Embryonic facial prominence (tissue), 1 donor: ENCODE measurements around the gene ANKRD11.
A peak's percentile ranks its signal among the peaks of the same experiment; 100 is the strongest.
"Not testable (repeated sequence)": the region's sequence is repeated elsewhere in the genome, so short reads cannot be mapped to it uniquely, and the experiment has no call there.

Source experiments
- DNase-seq: peaks from one replicate; pipeline ENCODE4 v3.0.0-alpha.2; 2016; ENCODE audit errors: extremely low spot score

Gene ANKRD11

GRCh38 chr16:89453501-89454321, 36.6 kb downstream of the ANKRD11 start:
- DNase-seq, result no peak

GRCh38 chr16:89452925-89453324, 37.4 kb downstream of the ANKRD11 start:
- DNase-seq, result no peak

GRCh38 chr16:89452241-89452640, 38.1 kb downstream of the ANKRD11 start:
- DNase-seq, result no peak

DNA sequence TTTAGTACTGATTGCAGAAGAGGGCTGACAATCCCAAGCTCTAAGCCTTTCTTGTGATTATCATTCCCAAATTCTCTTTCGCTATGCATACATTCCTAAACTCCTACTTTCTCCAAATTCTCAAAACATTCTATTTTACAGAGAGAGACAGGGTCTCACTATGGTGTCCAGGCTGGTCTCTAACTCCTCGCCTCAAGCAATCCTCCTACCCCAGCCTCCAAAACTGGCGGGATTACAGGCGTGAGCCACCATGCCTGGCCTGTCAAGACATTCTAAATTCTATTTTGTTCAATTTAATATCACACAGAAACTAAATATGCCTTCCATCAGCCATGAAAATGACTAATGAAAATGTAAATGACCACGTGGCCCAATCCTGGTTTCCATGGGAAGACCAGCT, 39.8 kb downstream of the ANKRD11 start:
- DNase-seq, result no peak

DNA sequence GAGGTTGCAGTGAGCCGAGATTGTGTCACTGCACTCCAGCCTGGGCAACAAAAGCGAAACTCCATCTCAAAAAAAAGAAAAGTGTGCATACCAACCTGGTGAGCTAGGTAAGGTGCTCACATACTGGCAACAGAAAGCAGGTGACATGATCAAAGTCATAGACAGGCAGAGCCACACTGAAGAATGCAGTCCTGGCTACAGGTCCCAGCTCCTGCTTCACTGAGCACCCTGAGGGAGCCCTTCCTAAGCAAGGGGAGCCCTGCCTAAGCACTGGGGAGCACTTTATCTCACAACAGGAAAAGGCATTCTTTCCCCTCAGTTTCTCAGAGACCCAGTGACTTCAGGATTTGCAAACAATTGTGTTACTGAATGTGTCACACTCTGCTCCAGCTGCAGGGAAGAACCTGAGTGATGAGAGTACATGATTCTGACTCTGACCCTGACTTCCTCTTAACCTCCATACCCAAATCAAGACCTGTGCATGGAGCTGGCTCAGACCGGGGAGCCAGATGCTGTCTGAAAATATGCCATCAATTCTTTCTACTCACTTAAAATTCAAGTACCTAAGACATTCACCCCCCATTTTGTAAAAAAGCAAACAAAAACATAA, 40.5 kb downstream of the ANKRD11 start:
- DNase-seq, result no peak

- DNase-seq, result no peak
Observed at GRCh38 chr16:89448656-89449055, 41.7 kb downstream of the ANKRD11 start.

GRCh38 chr16:89446975-89447293, 43.4 kb downstream of the ANKRD11 start:
- DNase-seq, result no peak

DNA sequence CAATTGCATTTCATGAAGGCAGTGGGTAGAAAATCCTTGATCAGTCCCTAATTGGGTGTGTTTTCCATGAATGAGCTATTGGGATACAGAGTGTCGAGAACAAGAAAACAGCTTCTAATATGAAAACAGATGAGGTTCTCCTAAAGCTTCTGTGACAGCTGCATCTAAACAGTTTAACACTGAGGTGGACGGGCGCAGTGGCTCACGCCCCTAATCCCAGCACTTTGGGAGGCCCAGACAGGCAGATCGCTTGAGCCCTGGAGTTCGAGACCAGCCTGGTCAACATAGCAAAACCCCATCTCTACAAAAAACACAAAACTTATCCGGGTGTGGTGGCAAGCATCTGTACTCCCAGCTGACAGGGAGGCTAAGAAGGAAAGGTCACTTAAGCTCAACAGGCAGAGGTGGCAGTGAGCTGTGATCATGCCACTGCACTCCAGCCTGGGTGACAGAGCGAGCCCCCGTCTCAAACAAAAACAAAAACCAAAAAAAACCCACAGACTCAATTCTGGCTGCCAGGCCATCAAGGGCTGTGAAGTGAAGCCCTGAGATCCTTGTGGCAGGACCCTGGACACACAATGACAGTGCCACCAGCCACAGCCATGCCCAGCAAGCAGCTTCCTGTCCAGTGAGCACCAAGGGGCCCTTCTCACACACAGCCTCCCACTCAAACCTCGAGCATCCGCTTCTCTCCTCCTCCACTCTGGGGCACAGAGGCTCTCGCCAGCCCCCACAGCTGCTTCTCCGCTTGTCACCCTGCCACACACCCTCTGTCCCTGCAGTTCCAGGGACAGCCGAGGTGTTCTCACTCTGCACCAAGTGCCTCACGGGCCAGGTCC, 44.0 kb downstream of the ANKRD11 start:
- DNase-seq, result no peak

DNA sequence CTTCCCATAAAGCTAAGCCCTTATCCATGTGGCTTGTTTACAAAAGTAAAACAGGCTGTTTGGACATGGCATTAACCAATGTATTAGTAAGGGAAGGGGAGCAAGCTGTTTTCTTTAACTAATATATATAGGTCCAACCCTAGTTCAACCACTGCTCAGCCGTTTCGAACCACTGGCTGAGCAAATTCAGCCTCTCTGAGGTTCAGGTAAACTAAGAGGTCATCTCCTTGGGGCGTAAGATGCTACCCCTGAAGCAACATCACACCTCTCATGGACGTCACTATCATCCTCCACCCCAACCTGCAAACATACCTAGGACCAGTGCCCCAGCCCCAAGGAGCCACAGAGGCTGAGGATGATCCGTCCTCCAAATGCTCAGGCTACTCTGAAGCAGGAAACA, 45.2 kb downstream of the ANKRD11 start:
- no peak for DNase-seq

GRCh38 chr16:89444728-89445127, 45.6 kb downstream of the ANKRD11 start:
- no peak for DNase-seq

DNA sequence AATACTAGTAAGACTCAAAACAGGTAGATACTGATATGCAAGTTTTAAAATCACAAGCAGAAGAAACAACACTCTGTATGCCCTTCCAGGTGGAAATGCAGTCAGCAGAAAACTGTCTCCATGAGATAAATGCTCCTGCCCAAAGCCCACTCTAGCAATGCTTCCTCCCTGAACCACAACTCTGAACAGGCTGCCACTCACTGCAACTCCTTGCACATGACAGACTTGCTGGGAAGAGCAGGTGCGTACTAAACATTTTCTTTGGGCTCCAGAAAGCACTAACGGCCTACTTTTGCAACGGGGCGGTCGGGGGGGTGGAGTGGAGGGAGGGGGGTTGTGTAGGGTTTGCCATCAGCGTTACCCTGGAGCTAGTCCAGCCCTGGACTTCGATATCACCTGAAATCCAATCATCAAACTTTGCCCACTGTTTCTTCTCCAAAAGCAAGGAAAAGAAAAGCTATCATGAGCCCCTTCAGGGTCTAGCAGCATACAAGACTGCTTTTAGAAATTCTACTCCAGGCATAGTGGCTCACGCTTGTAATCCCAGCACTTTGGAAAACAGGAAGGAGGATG, 46.1 kb downstream of the ANKRD11 start:
- DNase-seq, result no peak

DNA sequence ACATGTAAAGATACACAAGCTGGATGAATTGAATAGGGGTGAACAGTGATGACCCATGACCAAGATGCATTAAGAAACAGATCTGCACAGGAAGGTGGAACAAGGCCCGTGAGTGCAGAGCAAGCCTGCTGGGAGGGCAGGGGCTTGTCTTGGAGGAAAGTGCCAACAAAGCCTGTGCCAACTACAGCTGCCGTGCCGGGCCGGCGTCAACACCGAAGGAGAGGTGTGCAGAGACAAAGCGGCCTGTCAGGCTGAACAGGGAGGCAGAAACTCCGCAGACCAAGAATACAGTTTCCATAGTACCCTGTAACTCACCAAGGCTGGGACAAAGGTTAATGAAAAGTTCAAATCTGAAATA, 46.7 kb downstream of the ANKRD11 start:
- DNase-seq, result no peak

- DNase-seq, result peak; percentile 26
Observed at GRCh38 chr16:89442990-89443726, 47.2 kb downstream of the ANKRD11 start.

- DNase-seq, result no peak
Observed at GRCh38 chr16:89442588-89442987, 47.8 kb downstream of the ANKRD11 start.

- DNase-seq, result no peak
Observed at GRCh38 chr16:89439659-89440058, 50.7 kb downstream of the ANKRD11 start.

DNA sequence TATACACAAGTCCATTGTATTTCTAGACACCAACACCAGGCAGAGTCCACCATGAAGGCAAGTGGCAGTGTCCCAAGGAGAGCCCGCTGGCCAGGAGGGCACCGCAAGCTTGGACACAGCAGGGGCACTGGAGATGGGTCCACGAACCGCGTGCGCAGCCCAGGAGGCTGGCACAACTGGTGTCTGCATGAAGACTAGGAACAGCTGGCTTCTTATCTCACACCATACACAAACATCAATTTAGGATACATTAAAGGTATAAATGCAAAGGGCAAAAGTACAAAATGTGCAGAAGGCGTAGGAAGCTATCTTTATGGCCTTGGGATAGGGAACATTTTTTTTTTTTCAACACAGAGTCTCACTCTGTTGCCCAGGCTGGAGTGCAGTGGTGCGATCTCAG, 52.4 kb downstream of the ANKRD11 start:
- DNase-seq, result no peak

DNA sequence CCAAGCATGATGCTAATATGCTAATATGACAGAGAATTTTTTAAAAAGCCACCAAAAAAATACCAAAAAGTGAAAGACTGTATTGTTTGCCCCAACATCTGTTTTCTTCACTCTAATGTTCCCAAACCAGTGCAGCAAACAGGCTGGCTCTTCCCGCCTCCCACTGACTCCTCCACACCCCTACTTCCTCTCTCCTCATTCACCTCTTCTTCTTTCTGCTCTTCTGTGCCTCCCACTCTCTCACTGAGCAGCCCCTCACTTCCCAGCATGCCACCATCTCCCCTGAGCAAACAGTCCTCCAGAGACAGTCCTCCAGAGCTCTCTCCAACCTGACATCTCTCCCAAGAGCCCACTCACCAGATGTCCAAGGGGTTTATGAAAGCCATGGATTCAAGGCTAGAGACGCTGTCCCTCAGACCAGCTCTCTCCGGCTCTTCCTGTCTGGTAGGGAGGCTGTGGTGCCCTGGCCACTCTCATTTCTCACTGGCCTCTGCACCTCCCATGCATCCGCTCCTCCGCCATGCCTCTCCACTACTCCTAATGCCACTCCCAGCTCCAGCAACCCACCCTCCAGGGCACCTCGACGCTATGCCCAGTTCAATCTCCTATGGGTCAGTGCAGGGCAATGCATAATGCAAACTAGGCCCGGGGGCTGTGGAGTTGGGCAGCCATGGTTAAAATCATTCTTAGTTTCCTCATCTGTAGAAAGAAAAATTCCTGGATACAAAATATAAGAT, 52.9 kb downstream of the ANKRD11 start:
- no peak for DNase-seq

- DNase-seq, result no peak
Observed at GRCh38 chr16:89436366-89436765, 54.0 kb downstream of the ANKRD11 start.

DNA sequence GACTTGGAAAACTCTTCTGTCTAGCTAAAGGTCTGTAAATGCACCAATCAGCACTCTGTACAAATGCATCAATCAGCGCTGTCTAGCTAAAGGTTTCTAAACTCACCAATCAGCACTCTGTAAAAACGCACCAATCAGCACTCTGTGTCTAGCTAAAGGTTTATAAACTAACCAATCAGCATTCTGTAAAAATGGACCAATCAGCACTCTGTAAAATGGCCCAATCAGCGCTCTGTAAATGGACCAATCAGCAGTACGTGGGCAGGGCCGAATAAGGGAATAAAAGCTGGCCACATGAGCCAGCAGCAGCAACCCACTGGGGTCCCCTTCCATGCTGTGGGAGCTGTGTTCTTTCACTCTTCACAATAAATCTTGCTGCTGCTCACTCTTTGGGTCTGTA, 55.3 kb downstream of the ANKRD11 start:
- not testable (repeated sequence) for DNase-seq

- DNase-seq, result no peak
Observed at GRCh38 chr16:89434490-89434889, 55.9 kb downstream of the ANKRD11 start.

DNA sequence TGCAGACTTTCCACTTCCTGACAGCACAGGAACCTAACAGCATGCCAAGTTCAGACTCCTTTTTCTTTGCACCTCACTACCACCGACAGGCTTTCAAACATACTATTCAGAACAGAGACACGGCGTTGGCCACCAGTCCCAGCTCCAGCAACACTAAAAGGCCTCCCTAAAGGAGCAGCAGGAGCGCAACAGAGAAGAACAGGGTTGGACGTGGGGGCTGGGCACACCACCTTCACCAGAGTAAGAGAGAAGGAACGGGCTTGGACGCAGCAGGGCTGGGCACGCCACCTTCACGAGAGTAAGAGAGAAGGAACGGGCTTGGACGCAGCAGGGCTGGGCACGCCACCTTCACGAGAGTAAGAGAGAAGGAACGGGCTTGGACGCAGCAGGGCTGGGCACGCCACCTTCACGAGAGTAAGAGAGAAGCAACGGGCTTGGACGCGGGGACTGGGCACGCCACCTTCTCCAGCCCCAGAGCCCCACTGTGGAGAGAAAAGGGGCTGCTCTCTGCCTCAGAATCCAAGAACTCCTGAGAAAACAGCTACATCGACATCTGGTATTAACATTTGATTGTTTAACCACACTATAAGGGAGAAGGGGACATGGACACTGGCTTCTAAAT, 56.9 kb downstream of the ANKRD11 start:
- DNase-seq, result not testable (repeated sequence)
